ENCODE data around the gene RET.

Gene RET

GRCh38 chr10:43073191-43073590 is 3.7 kb upstream of the RET start:
- H3K4me3 ChIP-seq (ENCODE audit: low read depth, low read length) = no peak overlapping the region
- TF ChIP-seq CTCF (IDR thresholded peaks at IDR 0.05; ENCODE audit: borderline replicate concordance, insufficient read depth, low read depth, low read length) = no peak

- TF ChIP-seq CTCF (IDR thresholded peaks at IDR 0.05; ENCODE audit: borderline replicate concordance, insufficient read depth, low read depth, low read length) = no peak
Measured at GRCh38 chr10:43073721-43074120, 3.1 kb upstream of the RET start.

GRCh38 chr10:43074409-43074808 is 2.5 kb upstream of the RET start:
- H3K4me3 ChIP-seq (ENCODE audit: low read depth, low read length) = no peak overlapping the region
- no peak for TF ChIP-seq CTCF (IDR thresholded peaks at IDR 0.05; ENCODE audit: borderline replicate concordance, insufficient read depth, low read depth, low read length)

More at GRCh38 chr10:43073721-43074120, 3.1 kb upstream of the RET start:
- no peak overlapping the region for H3K4me3 ChIP-seq (ENCODE audit: low read depth, low read length)

- TF ChIP-seq CTCF (IDR thresholded peaks at IDR 0.05; ENCODE audit: borderline replicate concordance, insufficient read depth, low read depth, low read length) = no peak
- H3K4me3 ChIP-seq (ENCODE audit: low read depth, low read length) = no peak overlapping the region
Measured at GRCh38 chr10:43074827-43075611, 1.9 kb upstream of the RET start.

- peak; percentile 35; the same call in 1 of the 2 replicates for TF ChIP-seq CTCF (IDR thresholded peaks at IDR 0.05; ENCODE audit: borderline replicate concordance, insufficient read depth, low read depth, low read length)
- H3K4me3 ChIP-seq (ENCODE audit: low read depth, low read length) = no peak overlapping the region
Measured at GRCh38 chr10:43075612-43076003, 1.3 kb upstream of the RET start.

- TF ChIP-seq CTCF (IDR thresholded peaks at IDR 0.05; ENCODE audit: borderline replicate concordance, insufficient read depth, low read depth, low read length) = no peak
- H3K4me3 ChIP-seq (ENCODE audit: low read depth, low read length) = no peak overlapping the region
Measured at GRCh38 chr10:43076311-43076875, 476 bp upstream of the RET start.

All from GM12875 (cell line).